HepG2 (cell line): ENCODE results near the gene ERF. TPM values are rescaled to one million over a fixed set of nuclear protein-coding genes. Genes with fewer than 3 reads are reported as not detected.

ENCODE experiments used
- KDM2A ChIP-seq: sonication (generic); formaldehyde crosslinking; IDR thresholded peaks from 2 replicates; pipeline ENCODE4 v1.4.0; 2020; ENCODE audit warnings: low read depth, missing genetic modification reagents, borderline replicate concordance
- RFXANK ChIP-seq: IDR thresholded peaks from 2 replicates; pipeline ENCODE4 v1.6.1; 2016
- SIX1 ChIP-seq: sonication (generic); formaldehyde crosslinking; IDR thresholded peaks from 2 replicates; pipeline ENCODE4 v1.4.0; 2020; ENCODE audit warnings: missing genetic modification reagents, borderline replicate concordance
- SOX6 ChIP-seq, 2 experiments: fragments of 450-650 bp in 1 of 2; sonication (generic) in 1 of 2; formaldehyde crosslinking in 1 of 2; IDR thresholded peaks; 2 replicates each; pipeline versions ENCODE4 v1.4.0 to v1.6.1; 2017 to 2020; ENCODE audit warnings: antibody characterized with exemption in 1 of 2, mild to moderate bottlenecking in 1 of 2, missing genetic modification reagents in 1 of 2
- SRSF9 ChIP-seq: fragments of 200-400 bp; formaldehyde crosslinking; IDR thresholded peaks from 2 replicates; pipeline ENCODE4 v1.6.1; 2018; ENCODE audit warnings: borderline replicate concordance, mild to moderate bottlenecking, low read depth, low read length; ENCODE audit not compliant: insufficient read depth, poor library complexity, severe bottlenecking
- TAF1 ChIP-seq: sonication (generic); formaldehyde crosslinking; IDR thresholded peaks from 2 replicates; pipeline ENCODE4 v1.4.0; 2020; ENCODE audit warnings: missing genetic modification reagents
- YEATS4 ChIP-seq: sonication (generic); formaldehyde crosslinking; IDR thresholded peaks from 2 replicates; pipeline ENCODE4 v1.4.0; 2020; ENCODE audit warnings: missing genetic modification reagents, borderline replicate concordance
- ZFY ChIP-seq: sonication (generic); formaldehyde crosslinking; IDR thresholded peaks from 2 replicates; pipeline ENCODE4 v1.4.0; 2020; ENCODE audit warnings: missing genetic modification reagents
- ZNF136 ChIP-seq: sonication (generic); formaldehyde crosslinking; IDR thresholded peaks from 2 replicates; pipeline ENCODE4 v1.8.1; 2022; ENCODE audit warnings: low read depth, mild to moderate bottlenecking, moderate library complexity, missing genetic modification reagents
- ZNF24 ChIP-seq: fragments of 450-650 bp; IDR thresholded peaks from 2 replicates; pipeline ENCODE4 v1.6.1; 2017; ENCODE audit warnings: antibody characterized with exemption, mild to moderate bottlenecking
- ZNF317 ChIP-seq: sonication (generic); formaldehyde crosslinking; IDR thresholded peaks from 2 replicates; pipeline ENCODE4 v1.5.0; 2020; ENCODE audit warnings: mild to moderate bottlenecking, missing genetic modification reagents
- ZNF441 ChIP-seq: sonication (generic); formaldehyde crosslinking; IDR thresholded peaks from 2 replicates; pipeline ENCODE4 v1.7.0; 2021; ENCODE audit warnings: missing genetic modification reagents, borderline replicate concordance
- ZNF570 ChIP-seq: sonication (generic); formaldehyde crosslinking; IDR thresholded peaks from 2 replicates; pipeline ENCODE4 v1.4.0; 2020; ENCODE audit warnings: mild to moderate bottlenecking, missing genetic modification reagents, borderline replicate concordance
- ZSCAN22 ChIP-seq: sonication (generic); formaldehyde crosslinking; IDR thresholded peaks from 2 replicates; pipeline ENCODE4 v1.4.0; 2020; ENCODE audit warnings: mild to moderate bottlenecking, missing genetic modification reagents
- polyA plus RNA-seq, 8 experiments: library from polyadenylated mRNA; depleted of rRNA in 3 of 8; stranded (reverse) in 7 of 8; unstranded in 1 of 8; fragments of >200 nt; fragmentation: Illumina TruSeq in 4 of 8; extraction: Trizol in 4 of 8; gene quantifications; 2 replicates each; pipeline versions ENCODE4 v1.2.1 to v1.2.3, GENCODE V29; 2011 to 2016; ENCODE audit warnings: low read depth in 4 of 8, missing spikeins in 1 of 8, mixed read lengths in 1 of 8; ENCODE audit not compliant: insufficient read depth in 1 of 8
- total RNA-seq, 5 experiments: library from RNA; depleted of rRNA; stranded (reverse); fragments of >200 nt; fragmentation: Illumina TruSeq; extraction: Trizol; gene quantifications; 2 replicates each; pipeline ENCODE4 v1.2.3, GENCODE V29; 2016; ENCODE audit warnings: low read depth in 1 of 5
- TF ChIP-seq, protein P1 (sequence below), 2 experiments: sonication (generic) in 1 of 2; formaldehyde crosslinking in 1 of 2; IDR thresholded peaks; 2 replicates each; pipeline versions ENCODE4 v1.5.1 to v1.6.1; 2011 to 2020; ENCODE audit warnings: borderline replicate concordance in 1 of 2, low read depth in 1 of 2, low read length in 1 of 2, mild to moderate bottlenecking in 1 of 2, missing genetic modification reagents in 1 of 2, moderate library complexity in 1 of 2
- TF ChIP-seq, protein P2 (sequence below): sonication (generic); formaldehyde crosslinking; IDR thresholded peaks from 2 replicates; pipeline ENCODE4 v1.4.0; 2020; ENCODE audit warnings: missing genetic modification reagents
- TF ChIP-seq, protein P3 (sequence below): sonication (generic); formaldehyde crosslinking; IDR thresholded peaks from 2 replicates; pipeline ENCODE4 v1.4.0; 2020; ENCODE audit warnings: missing genetic modification reagents
- TF ChIP-seq, protein P4 (sequence below): sonication (generic); formaldehyde crosslinking; IDR thresholded peaks from 2 replicates; pipeline ENCODE4 v1.8.0; 2022; ENCODE audit warnings: missing genetic modification reagents, mild to moderate bottlenecking, inconsistent platforms, borderline replicate concordance

ERF gene
- total and polyA plus RNA-seq, 2 of the 13 experiments (the other 11 are each of a cell fraction or from before 2014, with no cell fraction given) = 67.1 to 69.9 TPM

DNA sequence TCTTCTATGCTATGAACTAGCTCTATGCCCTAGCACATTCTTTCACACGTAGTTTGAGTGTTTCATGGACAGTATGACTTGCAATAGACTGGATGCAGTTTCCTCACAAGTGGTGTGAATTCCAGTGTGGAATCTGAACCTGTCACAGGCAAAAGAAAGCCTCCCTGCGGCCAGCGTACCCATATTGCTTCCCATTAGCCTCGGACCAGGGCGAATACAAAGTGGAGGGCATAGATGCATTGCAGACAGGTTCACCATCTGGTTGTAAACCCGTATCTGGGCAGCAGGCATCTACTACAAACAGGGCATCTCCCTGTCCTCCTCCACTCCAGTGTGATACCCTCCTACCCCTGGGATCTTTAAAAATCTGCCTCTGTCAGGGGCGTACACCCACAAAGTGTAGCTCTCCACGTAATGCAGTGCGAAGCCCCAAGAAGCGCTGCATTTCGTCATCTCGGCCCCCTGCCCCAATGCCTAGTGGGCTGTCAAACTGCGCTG lies 12.8 kb upstream of the ERF start (continued):
- TF ChIP-seq, protein P1, sequence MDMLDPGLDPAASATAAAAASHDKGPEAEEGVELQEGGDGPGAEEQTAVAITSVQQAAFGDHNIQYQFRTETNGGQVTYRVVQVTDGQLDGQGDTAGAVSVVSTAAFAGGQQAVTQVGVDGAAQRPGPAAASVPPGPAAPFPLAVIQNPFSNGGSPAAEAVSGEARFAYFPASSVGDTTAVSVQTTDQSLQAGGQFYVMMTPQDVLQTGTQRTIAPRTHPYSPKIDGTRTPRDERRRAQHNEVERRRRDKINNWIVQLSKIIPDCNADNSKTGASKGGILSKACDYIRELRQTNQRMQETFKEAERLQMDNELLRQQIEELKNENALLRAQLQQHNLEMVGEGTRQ (IDR thresholded peaks at IDR 0.05; ENCODE audit: low read depth, low read length) = no peak
- TF ChIP-seq, protein P1 (CRISPR knock-in tag; IDR thresholded peaks at IDR 0.05; ENCODE audit: borderline replicate concordance) = no peak
- TF ChIP-seq, protein P2, sequence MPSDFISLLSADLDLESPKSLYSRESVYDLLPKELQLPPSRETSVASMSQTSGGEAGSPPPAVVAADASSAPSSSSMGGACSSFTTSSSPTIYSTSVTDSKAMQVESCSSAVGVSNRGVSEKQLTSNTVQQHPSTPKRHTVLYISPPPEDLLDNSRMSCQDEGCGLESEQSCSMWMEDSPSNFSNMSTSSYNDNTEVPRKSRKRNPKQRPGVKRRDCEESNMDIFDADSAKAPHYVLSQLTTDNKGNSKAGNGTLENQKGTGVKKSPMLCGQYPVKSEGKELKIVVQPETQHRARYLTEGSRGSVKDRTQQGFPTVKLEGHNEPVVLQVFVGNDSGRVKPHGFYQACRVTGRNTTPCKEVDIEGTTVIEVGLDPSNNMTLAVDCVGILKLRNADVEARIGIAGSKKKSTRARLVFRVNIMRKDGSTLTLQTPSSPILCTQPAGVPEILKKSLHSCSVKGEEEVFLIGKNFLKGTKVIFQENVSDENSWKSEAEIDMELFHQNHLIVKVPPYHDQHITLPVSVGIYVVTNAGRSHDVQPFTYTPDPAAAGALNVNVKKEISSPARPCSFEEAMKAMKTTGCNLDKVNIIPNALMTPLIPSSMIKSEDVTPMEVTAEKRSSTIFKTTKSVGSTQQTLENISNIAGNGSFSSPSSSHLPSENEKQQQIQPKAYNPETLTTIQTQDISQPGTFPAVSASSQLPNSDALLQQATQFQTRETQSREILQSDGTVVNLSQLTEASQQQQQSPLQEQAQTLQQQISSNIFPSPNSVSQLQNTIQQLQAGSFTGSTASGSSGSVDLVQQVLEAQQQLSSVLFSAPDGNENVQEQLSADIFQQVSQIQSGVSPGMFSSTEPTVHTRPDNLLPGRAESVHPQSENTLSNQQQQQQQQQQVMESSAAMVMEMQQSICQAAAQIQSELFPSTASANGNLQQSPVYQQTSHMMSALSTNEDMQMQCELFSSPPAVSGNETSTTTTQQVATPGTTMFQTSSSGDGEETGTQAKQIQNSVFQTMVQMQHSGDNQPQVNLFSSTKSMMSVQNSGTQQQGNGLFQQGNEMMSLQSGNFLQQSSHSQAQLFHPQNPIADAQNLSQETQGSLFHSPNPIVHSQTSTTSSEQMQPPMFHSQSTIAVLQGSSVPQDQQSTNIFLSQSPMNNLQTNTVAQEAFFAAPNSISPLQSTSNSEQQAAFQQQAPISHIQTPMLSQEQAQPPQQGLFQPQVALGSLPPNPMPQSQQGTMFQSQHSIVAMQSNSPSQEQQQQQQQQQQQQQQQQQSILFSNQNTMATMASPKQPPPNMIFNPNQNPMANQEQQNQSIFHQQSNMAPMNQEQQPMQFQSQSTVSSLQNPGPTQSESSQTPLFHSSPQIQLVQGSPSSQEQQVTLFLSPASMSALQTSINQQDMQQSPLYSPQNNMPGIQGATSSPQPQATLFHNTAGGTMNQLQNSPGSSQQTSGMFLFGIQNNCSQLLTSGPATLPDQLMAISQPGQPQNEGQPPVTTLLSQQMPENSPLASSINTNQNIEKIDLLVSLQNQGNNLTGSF (CRISPR knock-in tag) = no peak
- no peak for TF ChIP-seq ZNF441 (CRISPR knock-in tag)
- TF ChIP-seq SRSF9 = no peak
- no peak for TF ChIP-seq TAF1
- no peak for TF ChIP-seq ZFY (CRISPR knock-in tag)
- TF ChIP-seq ZSCAN22 (CRISPR knock-in tag) = no peak
- TF ChIP-seq, protein P3, sequence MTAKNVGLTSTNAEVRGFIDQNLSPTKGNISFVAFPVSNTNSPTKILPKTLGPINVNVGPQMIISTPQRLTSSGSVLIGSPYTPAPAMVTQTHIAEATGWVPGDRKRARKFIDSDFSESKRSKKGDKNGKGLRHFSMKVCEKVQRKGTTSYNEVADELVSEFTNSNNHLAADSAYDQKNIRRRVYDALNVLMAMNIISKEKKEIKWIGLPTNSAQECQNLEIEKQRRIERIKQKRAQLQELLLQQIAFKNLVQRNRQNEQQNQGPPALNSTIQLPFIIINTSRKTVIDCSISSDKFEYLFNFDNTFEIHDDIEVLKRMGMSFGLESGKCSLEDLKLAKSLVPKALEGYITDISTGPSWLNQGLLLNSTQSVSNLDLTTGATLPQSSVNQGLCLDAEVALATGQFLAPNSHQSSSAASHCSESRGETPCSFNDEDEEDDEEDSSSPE (CRISPR knock-in tag) = no peak
- TF ChIP-seq KDM2A (CRISPR knock-in tag) = no peak
- no peak for TF ChIP-seq SIX1 (CRISPR knock-in tag)
- TF ChIP-seq, protein P4, sequence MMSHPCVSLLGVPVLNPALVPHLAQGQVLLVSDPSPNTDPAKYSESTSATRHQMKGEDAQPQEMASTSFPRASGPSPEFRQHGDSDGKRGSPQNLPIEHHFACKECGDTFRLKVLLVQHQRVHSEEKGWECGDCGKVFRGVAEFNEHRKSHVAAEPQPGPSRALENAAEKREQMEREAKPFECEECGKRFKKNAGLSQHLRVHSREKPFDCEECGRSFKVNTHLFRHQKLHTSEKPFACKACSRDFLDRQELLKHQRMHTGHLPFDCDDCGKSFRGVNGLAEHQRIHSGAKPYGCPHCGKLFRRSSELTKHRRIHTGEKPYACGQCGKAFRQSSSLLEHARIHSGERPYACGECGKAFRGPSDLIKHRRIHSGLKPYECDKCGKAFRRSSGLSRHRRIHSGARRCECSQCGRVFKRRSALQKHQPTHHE (CRISPR knock-in tag) = no peak
- peak; percentile 12; the same call in 1 of the 2 replicates for TF ChIP-seq ZNF136 (CRISPR knock-in tag)
- TF ChIP-seq ZNF24 = no peak
- TF ChIP-seq ZNF317 (CRISPR knock-in tag) = 0 out of 2 replicates have a peak, but pooled peaks have one; percentile 14
- TF ChIP-seq ZNF570 (CRISPR knock-in tag) = no peak
- no peak for TF ChIP-seq YEATS4 (CRISPR knock-in tag)
- TF ChIP-seq RFXANK (CRISPR knock-in tag) = no peak; the same call in 1 of the 2 replicates
- TF ChIP-seq SOX6 (IDR thresholded peaks at IDR 0.05) = no peak
- TF ChIP-seq SOX6 (CRISPR knock-in tag; IDR thresholded peaks at IDR 0.05) = no peak
